Fibroblast of upper back skin (primary cell): ENCODE data around the gene MYPN.
"Not testable (repeated sequence)": the region's sequence is repeated elsewhere in the genome, so short reads cannot be mapped to it uniquely, and the experiment has no call there.

Experiments used
- DNase-seq: peaks from one replicate; pipeline ENCODE4 v3.0.0-alpha.2; 2013

MYPN gene

GRCh38 chr10:68237173-68237572 is 127.9 kb downstream of the MYPN start:
- DNase-seq: no peak

GRCh38 chr10:68238371-68238770 is 129.1 kb downstream of the MYPN start:
- no peak for DNase-seq

DNA sequence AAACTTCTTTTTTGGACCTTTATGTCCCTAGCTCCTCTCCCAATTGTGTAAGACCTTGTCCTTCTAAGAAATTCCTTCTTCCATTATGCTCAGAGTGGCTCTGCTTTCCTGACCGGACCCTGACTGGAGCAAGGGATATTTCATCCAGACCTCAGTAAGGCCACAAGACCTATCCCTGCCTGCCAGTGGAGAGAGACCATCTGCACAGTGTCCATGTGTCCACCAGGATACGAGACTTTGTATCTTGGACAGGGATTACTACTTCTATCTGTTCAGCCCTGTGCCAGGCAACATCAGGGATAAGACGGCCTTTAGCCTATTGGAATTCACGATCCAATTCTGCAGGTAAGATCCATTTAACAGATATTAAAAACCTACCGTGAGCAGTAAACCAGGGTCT is 129.8 kb downstream of the MYPN start:
- no peak for DNase-seq

GRCh38 chr10:68239596-68240150 is 130.4 kb downstream of the MYPN start:
- no peak for DNase-seq

GRCh38 chr10:68242051-68242450 is 132.8 kb downstream of the MYPN start:
- DNase-seq: peak; percentile 31

- DNase-seq: not testable (repeated sequence)
These were observed 137.1 kb downstream of the MYPN start for GRCh38 chr10:68246397-68246796.

DNA sequence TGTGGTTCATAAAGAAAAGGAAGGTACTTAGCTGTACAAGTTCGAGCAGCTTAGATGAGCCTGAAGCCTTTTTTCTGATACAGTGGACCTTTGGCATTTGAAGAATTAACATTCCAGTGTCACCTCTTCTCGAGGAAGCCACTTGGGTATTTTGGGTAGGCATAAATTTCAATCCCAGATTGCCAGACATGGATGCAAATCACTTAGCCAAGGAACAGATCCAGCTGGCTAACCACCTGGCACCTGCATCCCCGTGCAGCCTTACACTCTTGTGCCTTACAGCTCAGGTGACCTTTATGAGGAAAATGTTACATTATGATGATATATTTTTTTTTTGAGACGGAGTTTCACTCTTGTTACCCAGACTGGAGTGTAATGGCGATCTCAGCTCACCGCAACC is 138.6 kb downstream of the MYPN start:
- no peak for DNase-seq

DNA sequence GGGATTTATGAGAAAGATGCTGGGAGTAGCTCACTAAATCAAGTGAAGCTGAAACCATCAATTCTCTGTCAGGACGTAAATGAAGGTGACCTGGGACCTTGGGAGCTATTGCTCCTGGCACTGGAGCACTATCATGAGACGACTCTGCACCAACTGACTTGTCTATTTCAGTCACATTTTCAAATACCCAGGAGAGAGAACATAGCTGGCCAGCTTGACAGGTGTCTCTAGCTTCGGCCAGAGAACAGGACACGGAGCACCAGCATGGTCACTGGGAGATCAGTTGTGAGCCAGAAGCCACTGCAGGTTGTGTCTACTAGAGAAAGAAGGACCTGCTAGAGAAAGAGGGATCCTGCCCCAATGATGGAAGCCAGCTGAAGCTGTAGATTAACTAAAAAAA is 140.0 kb downstream of the MYPN start:
- no peak for DNase-seq

DNA sequence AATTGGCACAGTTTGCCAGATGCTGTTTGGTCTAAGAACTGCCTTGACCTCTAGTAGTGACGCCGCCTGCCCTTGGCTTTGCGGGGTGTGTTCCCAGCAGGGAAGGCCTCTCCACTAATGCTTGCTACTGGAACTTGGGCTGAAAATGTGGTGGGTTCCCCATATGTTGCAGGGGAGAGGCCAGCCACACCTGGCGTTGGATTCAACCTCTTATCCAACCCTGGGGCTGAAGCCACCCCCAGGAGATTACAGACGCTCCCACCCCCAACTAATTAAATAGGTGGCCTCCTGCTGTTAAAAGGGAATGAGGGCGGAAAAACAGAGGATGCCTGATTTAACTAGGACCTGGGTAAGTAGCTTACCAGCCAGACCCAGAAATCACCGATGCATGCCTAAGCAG is 141.9 kb downstream of the MYPN start:
- no peak for DNase-seq

- no peak for DNase-seq
These were observed 142.6 kb downstream of the MYPN start for GRCh38 chr10:68251625-68252495.

- DNase-seq: no peak
These were observed 144.1 kb downstream of the MYPN start for GRCh38 chr10:68253346-68253745.

DNA sequence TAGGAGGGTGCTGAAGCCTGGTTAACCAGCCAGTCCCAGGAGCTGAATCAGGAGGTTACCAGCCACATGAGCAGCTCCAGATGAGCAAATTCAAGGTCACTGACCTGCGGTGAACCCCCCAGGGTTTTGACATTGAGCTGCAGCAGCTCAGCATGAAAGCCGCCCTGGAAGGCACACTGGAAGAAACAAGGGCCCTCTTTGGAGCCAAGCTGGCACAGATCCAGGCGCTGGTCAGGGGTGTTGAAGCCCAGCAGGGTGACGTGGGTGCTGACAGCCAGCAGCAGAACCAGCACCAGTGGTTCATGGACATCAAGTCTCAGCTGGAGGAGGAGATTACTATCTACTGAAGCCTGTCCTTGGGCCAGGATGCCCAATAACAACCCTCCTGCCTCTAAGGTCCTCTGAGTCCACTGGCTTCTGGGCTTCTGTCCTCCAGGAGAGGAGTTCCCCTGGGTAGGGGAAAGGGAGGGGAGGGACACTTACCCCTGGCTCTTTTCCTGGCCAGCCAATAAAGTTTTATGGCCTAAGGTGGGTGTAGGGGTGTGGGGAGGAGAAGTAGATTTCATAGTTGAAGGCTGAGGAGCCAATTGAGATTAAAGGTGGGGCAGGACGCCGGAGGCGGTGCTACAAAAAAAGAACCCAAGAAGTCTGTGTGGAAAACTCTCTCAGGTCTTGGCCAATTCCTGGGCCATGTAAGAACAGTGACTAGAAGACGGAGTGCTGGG is 152.0 kb downstream of the MYPN start:
- no peak for DNase-seq
